Activated T-helper 17 cell treated with anti-CD3 and anti-CD28 coated beads, Interleukin-2, amount 50 U/mL, for 72 hours (primary cell): ENCODE measurements around the gene OR5AN1. TPM values are rescaled to one million over a fixed set of nuclear protein-coding genes. Genes with fewer than 3 reads are reported as not detected.
"Not testable (repeated sequence)": the region's sequence is repeated elsewhere in the genome, so short reads cannot be mapped to it uniquely, and the experiment has no call there.

Source experiments
- ATAC-seq: fragments of 150-1000 bp; cut with Tn5 transposase; replicated peaks from 2 replicates; pipeline ENCODE4 v1.10.0; 2021; ENCODE audit warnings: mild to moderate bottlenecking, moderate library complexity
- H3K27ac Mint-ChIP-seq: one replicate; pipeline ENCODE4 v1.8.0; 2022; ENCODE audit warnings: mixed read lengths
- H3K27me3 Mint-ChIP-seq: one replicate; pipeline ENCODE4 v1.8.0; 2022; ENCODE audit warnings: mixed read lengths
- H3K36me3 Mint-ChIP-seq: one replicate; pipeline ENCODE4 v1.8.0; 2022; ENCODE audit warnings: low read depth, mild to moderate bottlenecking, mixed read lengths
- H3K4me1 Mint-ChIP-seq: one replicate; pipeline ENCODE4 v1.8.0; 2022; ENCODE audit warnings: mixed read lengths
- H3K4me3 Mint-ChIP-seq: one replicate; pipeline ENCODE4 v1.8.0; 2022; ENCODE audit warnings: mild to moderate bottlenecking, mixed read lengths
- H3K9me3 Mint-ChIP-seq: one replicate; pipeline ENCODE4 v1.8.0; 2022; ENCODE audit warnings: mixed read lengths
- total RNA-seq, 2 donors: library from RNA; stranded (reverse); gene quantifications; one replicate each; pipeline ENCODE4 v1.2.3, GENCODE V29; 2022

Gene OR5AN1, protein sequence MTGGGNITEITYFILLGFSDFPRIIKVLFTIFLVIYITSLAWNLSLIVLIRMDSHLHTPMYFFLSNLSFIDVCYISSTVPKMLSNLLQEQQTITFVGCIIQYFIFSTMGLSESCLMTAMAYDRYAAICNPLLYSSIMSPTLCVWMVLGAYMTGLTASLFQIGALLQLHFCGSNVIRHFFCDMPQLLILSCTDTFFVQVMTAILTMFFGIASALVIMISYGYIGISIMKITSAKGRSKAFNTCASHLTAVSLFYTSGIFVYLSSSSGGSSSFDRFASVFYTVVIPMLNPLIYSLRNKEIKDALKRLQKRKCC
- total RNA-seq, result not detected

DNA sequence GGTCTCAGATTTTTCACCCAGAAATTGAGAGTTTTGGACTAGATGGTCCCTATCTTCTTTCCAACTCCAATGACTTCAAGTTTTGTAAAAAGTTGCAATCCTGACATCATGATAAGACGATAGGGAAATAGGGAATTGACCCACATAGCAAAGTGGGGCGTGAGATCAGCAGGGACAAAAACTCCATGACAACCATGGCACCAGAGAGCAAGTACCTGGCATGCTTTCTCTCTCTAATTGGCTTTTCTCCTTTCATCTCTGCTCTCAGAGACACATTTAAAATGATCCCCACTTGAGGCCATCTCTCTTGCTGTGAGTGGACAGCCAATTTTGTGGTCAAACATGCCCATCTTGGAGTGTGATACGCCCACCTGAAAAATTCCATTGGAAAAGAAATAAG is at the start of gene OR5AN1:
Gene OR5AN1, plus strand, starts transcription at position 301 of the 400 bp plus-strand sequence. CDS start 5,564 bp downstream, outside the sequence.
- no peaks in the 10 kb centered on the region for H3K4me1 Mint-ChIP-seq
- ATAC-seq, result no peak
- H3K36me3 Mint-ChIP-seq, result no peaks in the 10 kb centered on the region
- H3K27ac Mint-ChIP-seq, result no peak within 1 kb of the TSS
- H3K4me3 Mint-ChIP-seq, result no peak within 1 kb of the TSS
- H3K27me3 Mint-ChIP-seq, result peaks cover 7% of the 10 kb centered on the region
- H3K9me3 Mint-ChIP-seq, result no peaks in the 10 kb centered on the region

DNA sequence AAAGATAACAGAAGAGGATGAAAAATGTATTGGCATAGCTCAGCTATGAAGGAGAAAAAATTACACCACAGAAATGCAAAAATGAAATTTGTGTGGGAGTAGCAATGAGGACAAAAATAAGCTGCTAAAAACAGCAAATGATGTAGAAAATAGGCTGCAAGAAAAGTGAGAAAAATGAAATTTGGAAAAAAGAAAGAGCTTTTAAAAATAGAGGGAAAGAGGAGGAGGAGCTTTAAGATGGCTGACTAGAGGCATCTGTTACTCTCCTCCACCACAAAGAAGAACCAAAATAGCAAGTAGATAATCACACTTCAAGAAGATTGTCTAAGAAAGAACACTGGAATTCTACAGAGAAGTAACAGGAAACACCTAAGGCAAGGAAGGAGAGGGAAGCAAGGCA is 23.7 kb upstream of the OR5AN1 start:
- no peak overlapping the region for H3K27ac Mint-ChIP-seq

DNA sequence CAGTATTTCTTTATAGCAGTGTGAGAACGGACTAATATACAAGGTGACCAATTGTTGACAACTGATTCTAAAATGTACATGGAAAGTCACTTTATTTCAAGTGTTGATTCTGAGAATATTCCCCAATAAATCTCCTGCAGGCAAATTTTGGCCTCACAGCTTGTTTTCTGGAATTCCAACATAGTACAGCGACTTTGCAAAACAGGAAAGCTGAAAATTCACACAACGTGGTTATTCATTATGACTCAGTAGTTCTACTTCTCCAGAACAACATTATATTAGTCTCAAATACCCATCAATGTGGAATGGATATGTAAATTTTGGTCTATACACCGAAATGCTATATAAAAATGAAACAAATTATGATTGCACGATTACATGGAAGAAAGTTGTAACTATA is 22.5 kb upstream of the OR5AN1 start:
- no peak for ATAC-seq
- H3K4me1 Mint-ChIP-seq, result no peaks in the 10 kb centered on the region

More for the DNA sequence above, 23.7 kb upstream of the OR5AN1 start:
- Mint-ChIP-seq H3K4me3 (no peak overlapping the region), H3K9me3 (no peaks in the 10 kb centered on the region), H3K27me3 (peaks cover 20% of the 10 kb centered on the region), H3K36me3 (no peaks in the 10 kb centered on the region), H3K4me1 (no peaks in the 10 kb centered on the region)
- ATAC-seq, result no peak

GRCh38 chr11:59336931-59337330 is 21.8 kb upstream of the OR5AN1 start:
- Mint-ChIP-seq H3K4me1 (no peaks in the 10 kb centered on the region), H3K9me3 (peaks cover 4% of the 10 kb centered on the region), H3K36me3 (no peaks in the 10 kb centered on the region), H3K27ac (no peak overlapping the region), H3K27me3 (peaks cover 16% of the 10 kb centered on the region), H3K4me3 (no peak overlapping the region)
- no peak for ATAC-seq

More for the DNA sequence above, 22.5 kb upstream of the OR5AN1 start:
- no peak overlapping the region for H3K27ac Mint-ChIP-seq
- peaks cover 4% of the 10 kb centered on the region for H3K9me3 Mint-ChIP-seq
- H3K27me3 Mint-ChIP-seq, result peaks cover 20% of the 10 kb centered on the region
- no peak overlapping the region for H3K4me3 Mint-ChIP-seq
- H3K36me3 Mint-ChIP-seq, result no peaks in the 10 kb centered on the region

DNA sequence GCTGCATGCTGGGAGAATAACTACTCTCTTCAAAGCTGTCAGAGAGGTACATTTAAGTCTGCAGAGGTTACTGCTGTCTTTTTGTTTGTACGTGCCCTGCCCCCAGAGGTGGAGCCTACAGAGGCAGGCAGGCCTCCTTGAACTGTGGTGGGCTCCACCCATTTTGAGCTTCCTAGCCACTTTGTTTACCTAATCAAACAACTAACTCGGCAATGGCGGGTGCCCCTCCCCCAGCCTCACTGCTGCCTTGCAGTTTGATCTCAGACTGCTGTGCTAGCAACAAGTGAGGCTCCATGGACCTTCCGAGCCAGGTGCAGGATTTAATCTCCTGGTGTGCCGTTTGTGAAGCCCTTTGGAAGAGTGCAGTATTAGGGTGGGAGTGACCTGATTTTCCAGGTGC is 9.0 kb upstream of the OR5AN1 start:
- H3K4me3 Mint-ChIP-seq, ATAC-seq, H3K9me3 Mint-ChIP-seq, H3K4me1 Mint-ChIP-seq, H3K27ac Mint-ChIP-seq, H3K36me3 Mint-ChIP-seq: not testable (repeated sequence)
- H3K27me3 Mint-ChIP-seq, result peaks cover 28% of the 10 kb centered on the region

DNA sequence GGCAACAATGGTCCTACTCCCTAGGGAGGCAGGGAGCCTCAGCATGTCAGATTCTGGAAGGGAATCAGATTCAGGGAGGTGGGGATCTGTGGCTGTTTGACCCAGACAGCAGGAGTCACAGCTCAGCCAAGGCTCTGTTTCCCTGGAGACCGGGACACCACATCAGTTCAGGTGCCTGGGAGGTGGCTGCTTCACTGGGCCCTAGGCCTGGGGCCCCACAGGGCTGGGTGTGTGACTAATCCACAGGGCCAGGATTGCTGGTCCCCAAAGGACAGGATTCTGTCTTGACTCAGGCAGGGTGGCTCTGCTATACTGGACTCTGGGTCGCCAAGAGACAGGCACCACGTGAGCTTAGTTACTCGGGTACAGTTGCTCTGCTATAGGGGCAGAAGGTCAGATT is 3.5 kb upstream of the OR5AN1 start:
- H3K9me3 Mint-ChIP-seq, result peaks cover 3% of the 10 kb centered on the region
- H3K4me1 Mint-ChIP-seq, result no peaks in the 10 kb centered on the region

DNA sequence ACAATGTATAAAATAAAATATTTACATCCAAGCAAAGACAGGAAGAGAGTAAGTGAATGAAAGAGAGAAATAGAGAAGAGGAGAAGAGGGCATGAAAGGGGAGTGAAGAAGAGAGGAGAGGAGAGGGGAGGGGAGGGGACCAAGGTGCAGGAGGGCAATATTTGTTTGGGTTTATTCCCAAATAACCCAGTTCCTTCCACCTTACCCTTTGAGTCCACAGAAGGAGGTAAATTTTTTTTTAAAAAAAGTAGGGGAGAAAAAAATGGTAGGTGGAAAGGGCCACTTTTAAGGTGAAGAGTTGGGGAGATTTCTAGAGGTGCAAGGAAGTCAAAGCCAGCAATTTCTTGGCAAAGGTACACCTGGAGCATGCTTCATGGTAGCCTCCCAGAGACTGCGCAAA is 2.1 kb upstream of the OR5AN1 start:
- Mint-ChIP-seq H3K27me3 (peaks cover 11% of the 10 kb centered on the region), H3K4me3 (no peak overlapping the region), H3K9me3 (no peaks in the 10 kb centered on the region), H3K4me1 (no peaks in the 10 kb centered on the region), H3K36me3 (no peaks in the 10 kb centered on the region), H3K27ac (no peak overlapping the region)
- ATAC-seq, result no peak

More for the DNA sequence above, 3.5 kb upstream of the OR5AN1 start:
- Mint-ChIP-seq H3K27ac (no peak overlapping the region), H3K27me3 (peaks cover 22% of the 10 kb centered on the region), H3K36me3 (no peaks in the 10 kb centered on the region), H3K4me3 (no peak overlapping the region)
- ATAC-seq, result no peak

GRCh38 chr11:59358020-59358419 is 675 bp upstream of the OR5AN1 start:
- Mint-ChIP-seq H3K4me1 (no peaks in the 10 kb centered on the region), H3K36me3 (no peaks in the 10 kb centered on the region), H3K27ac (no peak overlapping the region), H3K9me3 (no peaks in the 10 kb centered on the region), H3K4me3 (no peak overlapping the region), H3K27me3 (peaks cover 7% of the 10 kb centered on the region)
- ATAC-seq, result no peak

GRCh38 chr11:59365232-59366018 is 6.7 kb downstream of the OR5AN1 start:
- Mint-ChIP-seq H3K36me3 (no peaks in the 10 kb centered on the region), H3K4me3 (no peak overlapping the region), H3K27ac (no peak overlapping the region), H3K4me1 (no peaks in the 10 kb centered on the region), H3K9me3 (peaks cover 8% of the 10 kb centered on the region), H3K27me3 (peaks cover 20% of the 10 kb centered on the region)
- ATAC-seq, result no peak

GRCh38 chr11:59368238-59369022 is 9.7 kb downstream of the OR5AN1 start:
- Mint-ChIP-seq H3K9me3 (peaks cover 8% of the 10 kb centered on the region), H3K27ac (no peak overlapping the region), H3K36me3 (no peaks in the 10 kb centered on the region), H3K27me3 (peaks cover 30% of the 10 kb centered on the region), H3K4me3 (no peak overlapping the region), H3K4me1 (no peaks in the 10 kb centered on the region)
- no peak for ATAC-seq

DNA sequence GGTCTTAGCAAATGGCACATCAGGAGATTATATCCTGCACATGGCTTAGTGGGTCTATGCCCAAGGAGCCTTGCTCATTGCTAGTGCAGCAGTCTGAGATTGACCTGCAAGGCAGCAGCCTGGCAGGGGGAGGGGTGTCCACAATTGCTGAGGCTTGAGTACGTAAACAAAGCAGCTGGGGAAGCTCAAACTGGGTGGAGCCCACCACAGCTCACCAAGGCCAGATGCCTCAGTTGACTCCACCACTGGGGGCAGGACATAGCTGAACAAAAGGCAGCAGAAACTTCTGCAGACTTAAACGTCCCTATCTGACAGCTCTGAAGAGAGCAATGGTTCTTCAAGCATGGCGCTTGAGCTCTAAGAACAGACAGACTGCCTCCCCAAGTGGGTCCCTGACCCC is 13.6 kb downstream of the OR5AN1 start:
- not testable (repeated sequence) for ATAC-seq, H3K27ac Mint-ChIP-seq, H3K36me3 Mint-ChIP-seq, H3K4me1 Mint-ChIP-seq, H3K4me3 Mint-ChIP-seq
- peaks cover 26% of the 10 kb centered on the region for H3K27me3 Mint-ChIP-seq
- H3K9me3 Mint-ChIP-seq, result peaks cover 12% of the 10 kb centered on the region

- no peak overlapping the region for H3K4me3 Mint-ChIP-seq
- H3K36me3 Mint-ChIP-seq, result no peaks in the 10 kb centered on the region
- no peak for ATAC-seq
These were observed 21.8 kb downstream of the OR5AN1 start for GRCh38 chr11:59380263-59381059.

GRCh38 chr11:59394186-59394585 is 35.5 kb downstream of the OR5AN1 start:
- H3K9me3 Mint-ChIP-seq, result no peaks in the 10 kb centered on the region

More at GRCh38 chr11:59380263-59381059, 21.8 kb downstream of the OR5AN1 start:
- Mint-ChIP-seq H3K27me3 (peaks cover 6% of the 10 kb centered on the region), H3K27ac (no peak overlapping the region), H3K9me3 (peaks cover 5% of the 10 kb centered on the region), H3K4me1 (no peaks in the 10 kb centered on the region)

More at GRCh38 chr11:59394186-59394585, 35.5 kb downstream of the OR5AN1 start:
- no peaks in the 10 kb centered on the region for H3K36me3 Mint-ChIP-seq
- no peak for ATAC-seq
- H3K27ac Mint-ChIP-seq, result no peak overlapping the region
- no peaks in the 10 kb centered on the region for H3K4me1 Mint-ChIP-seq
- H3K27me3 Mint-ChIP-seq, result peaks cover 4% of the 10 kb centered on the region
- H3K4me3 Mint-ChIP-seq, result no peak overlapping the region
